Epithelial cell of esophagus (primary cell): ENCODE results near the gene GADD45A.

Experiments used
- DNase-seq: peaks from one replicate; pipeline ENCODE4 v3.0.0; 2010; ENCODE audit warnings: low read depth
- H3K4me3 ChIP-seq: 2 replicates; pipeline ENCODE4 v1.5.1; 2011; ENCODE audit warnings: mild to moderate bottlenecking, low read length, control low read depth
- CTCF ChIP-seq: IDR thresholded peaks from 2 replicates; pipeline ENCODE4 v1.5.1; 2011; ENCODE audit warnings: low read depth, mild to moderate bottlenecking, low read length, control low read depth, inconsistent platforms; ENCODE audit not compliant: insufficient read depth; ENCODE audit errors: missing control alignments

Gene GADD45A

GRCh38 chr1:67687649-67688048 lies 2.6 kb downstream of the GADD45A start:
- peak overlapping the region; percentile 79 for H3K4me3 ChIP-seq
- no peak for TF ChIP-seq CTCF
- peak; percentile 41 for DNase-seq

- no peak for TF ChIP-seq CTCF
- no peak overlapping the region for H3K4me3 ChIP-seq
- peak; percentile 72 for DNase-seq
These were observed 3.7 kb downstream of the GADD45A start for GRCh38 chr1:67688526-67689219.

GRCh38 chr1:67689267-67690017 lies 4.4 kb downstream of the GADD45A start:
- no peak overlapping the region for H3K4me3 ChIP-seq
- no peak for TF ChIP-seq CTCF
- DNase-seq = peak; percentile 88

GRCh38 chr1:67690018-67690363 lies 5.0 kb downstream of the GADD45A start:
- no peak for DNase-seq
- no peak for TF ChIP-seq CTCF
- no peak overlapping the region for H3K4me3 ChIP-seq

- H3K4me3 ChIP-seq = no peak overlapping the region
- DNase-seq = peak; percentile 47
- TF ChIP-seq CTCF = no peak
These were observed 5.4 kb downstream of the GADD45A start for GRCh38 chr1:67690411-67690810.

- H3K4me3 ChIP-seq = no peak overlapping the region
- DNase-seq = peak; percentile 37
- TF ChIP-seq CTCF = no peak
These were observed 6.7 kb downstream of the GADD45A start for GRCh38 chr1:67691712-67692111.

GRCh38 chr1:67695963-67696362 lies 11.0 kb downstream of the GADD45A start:
- no peak overlapping the region for H3K4me3 ChIP-seq

More at GRCh38 chr1:67695963-67696362, 11.0 kb downstream of the GADD45A start:
- no peak for DNase-seq
- TF ChIP-seq CTCF = no peak
